ENCODE data around the gene GGTLC2.
"Not testable (repeated sequence)": the region's sequence is repeated elsewhere in the genome, so short reads cannot be mapped to it uniquely, and the experiment has no call there.

GGTLC2 gene

GRCh38 chr22:22642255-22642654 is 2.2 kb upstream of the GGTLC2 start:
- not testable (repeated sequence) for DNase-seq

GRCh38 chr22:22645969-22646368 is 1.6 kb downstream of the GGTLC2 start:
- DNase-seq, result not testable (repeated sequence)

- DNase-seq, result not testable (repeated sequence)
Measured at GRCh38 chr22:22647952-22648351, 3.5 kb downstream of the GGTLC2 start.

GRCh38 chr22:22648863-22649536 is 4.6 kb downstream of the GGTLC2 start:
- DNase-seq, result not testable (repeated sequence)

- not testable (repeated sequence) for DNase-seq
Measured at GRCh38 chr22:22649761-22650160, 5.3 kb downstream of the GGTLC2 start.

- not testable (repeated sequence) for DNase-seq
Measured at GRCh38 chr22:22650398-22650797, 6.0 kb downstream of the GGTLC2 start.

- not testable (repeated sequence) for DNase-seq
Measured at GRCh38 chr22:22650803-22651515, 6.5 kb downstream of the GGTLC2 start.

GRCh38 chr22:22651593-22651992 is 7.2 kb downstream of the GGTLC2 start:
- not testable (repeated sequence) for DNase-seq

GRCh38 chr22:22652102-22652501 is 7.7 kb downstream of the GGTLC2 start:
- not testable (repeated sequence) for DNase-seq

- DNase-seq, result not testable (repeated sequence)
Measured at GRCh38 chr22:22652573-22652972, 8.2 kb downstream of the GGTLC2 start.

- DNase-seq, result not testable (repeated sequence)
Measured at GRCh38 chr22:22653677-22654381, 9.4 kb downstream of the GGTLC2 start.

GRCh38 chr22:22655452-22656290 is 11.3 kb downstream of the GGTLC2 start:
- DNase-seq, result no peak

GRCh38 chr22:22657712-22658111 is 13.3 kb downstream of the GGTLC2 start:
- no peak for DNase-seq

GRCh38 chr22:22661275-22661674 is 16.9 kb downstream of the GGTLC2 start:
- DNase-seq, result no peak

- no peak for DNase-seq
Measured at GRCh38 chr22:22662095-22662494, 17.7 kb downstream of the GGTLC2 start.

GRCh38 chr22:22663861-22664800 is 19.7 kb downstream of the GGTLC2 start:
- DNase-seq, result no peak

- no peak for DNase-seq
Measured at GRCh38 chr22:22666307-22667091, 22.1 kb downstream of the GGTLC2 start.

- no peak for DNase-seq
Measured at GRCh38 chr22:22667966-22668880, 23.8 kb downstream of the GGTLC2 start.

GRCh38 chr22:22669093-22669492 is 24.7 kb downstream of the GGTLC2 start:
- DNase-seq, result no peak

All from NCI-H2227 treated with DMSO at 0.1 percent for 48 hours (cell line).